ENCODE results near the gene SV2C.
"Not testable (repeated sequence)": the region's sequence is repeated elsewhere in the genome, so short reads cannot be mapped to it uniquely, and the experiment has no call there.

SV2C gene

DNA sequence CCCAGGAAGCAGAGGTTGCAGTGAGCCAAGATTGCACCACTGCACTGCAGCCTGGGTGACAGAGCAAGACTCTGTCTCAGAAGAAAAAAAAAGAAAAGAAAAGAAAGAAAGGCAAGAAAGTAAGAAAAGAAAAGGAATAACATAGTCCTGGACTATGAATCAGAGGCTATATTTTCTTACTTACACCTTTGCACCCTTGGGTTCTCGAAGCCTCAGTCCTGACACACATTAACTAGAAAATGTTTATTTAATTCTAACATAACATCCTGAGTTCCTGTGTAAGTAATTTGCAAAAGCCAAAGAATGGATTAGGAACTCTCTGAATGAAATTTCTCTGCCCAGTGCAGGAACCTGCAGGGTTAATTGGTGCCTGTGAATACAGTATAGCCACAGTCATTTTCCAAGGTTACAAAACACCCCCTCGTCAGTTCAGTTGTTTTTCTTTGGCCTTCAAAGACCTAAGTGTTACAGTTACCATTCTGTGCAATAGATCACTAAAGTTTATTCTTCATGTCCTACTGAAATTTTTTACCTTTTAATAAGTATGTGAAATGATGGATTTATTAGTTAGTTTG is 147.6 kb downstream of the SV2C start:
- TF ChIP-seq, protein P1, sequence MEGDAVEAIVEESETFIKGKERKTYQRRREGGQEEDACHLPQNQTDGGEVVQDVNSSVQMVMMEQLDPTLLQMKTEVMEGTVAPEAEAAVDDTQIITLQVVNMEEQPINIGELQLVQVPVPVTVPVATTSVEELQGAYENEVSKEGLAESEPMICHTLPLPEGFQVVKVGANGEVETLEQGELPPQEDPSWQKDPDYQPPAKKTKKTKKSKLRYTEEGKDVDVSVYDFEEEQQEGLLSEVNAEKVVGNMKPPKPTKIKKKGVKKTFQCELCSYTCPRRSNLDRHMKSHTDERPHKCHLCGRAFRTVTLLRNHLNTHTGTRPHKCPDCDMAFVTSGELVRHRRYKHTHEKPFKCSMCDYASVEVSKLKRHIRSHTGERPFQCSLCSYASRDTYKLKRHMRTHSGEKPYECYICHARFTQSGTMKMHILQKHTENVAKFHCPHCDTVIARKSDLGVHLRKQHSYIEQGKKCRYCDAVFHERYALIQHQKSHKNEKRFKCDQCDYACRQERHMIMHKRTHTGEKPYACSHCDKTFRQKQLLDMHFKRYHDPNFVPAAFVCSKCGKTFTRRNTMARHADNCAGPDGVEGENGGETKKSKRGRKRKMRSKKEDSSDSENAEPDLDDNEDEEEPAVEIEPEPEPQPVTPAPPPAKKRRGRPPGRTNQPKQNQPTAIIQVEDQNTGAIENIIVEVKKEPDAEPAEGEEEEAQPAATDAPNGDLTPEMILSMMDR (IDR thresholded peaks at IDR 0.05; ENCODE audit: control insufficient read depth, insufficient read depth, low read depth, low read length, missing control alignments), result no peak
- no peak overlapping the region for H3K4me3 ChIP-seq (ENCODE audit: control insufficient read depth, low read depth, low read length)
- DNase-seq (ENCODE audit: low read depth), result no peak

DNA sequence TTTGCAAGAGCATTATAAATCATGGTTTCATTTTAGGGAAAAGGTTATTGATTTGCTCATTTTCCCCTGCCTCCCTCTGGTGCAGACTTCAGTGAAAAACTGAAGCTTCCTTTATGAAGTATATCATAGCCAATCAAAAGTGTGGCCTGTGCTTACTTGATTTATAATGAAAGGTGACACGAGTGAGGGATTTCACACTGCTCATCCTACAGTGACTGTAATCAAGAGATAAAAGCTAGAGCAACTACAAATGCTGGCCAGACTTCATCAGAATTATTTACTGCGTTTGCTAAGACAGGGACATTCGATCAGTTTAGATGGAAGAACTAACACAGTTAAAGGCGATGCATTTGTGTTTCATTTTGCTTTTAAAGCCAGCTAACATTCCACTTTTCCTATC is 151.5 kb downstream of the SV2C start:
- no peak overlapping the region for H3K4me3 ChIP-seq (ENCODE audit: control insufficient read depth, low read depth, low read length)
- TF ChIP-seq, protein P1 (IDR thresholded peaks at IDR 0.05; ENCODE audit: control insufficient read depth, insufficient read depth, low read depth, low read length, missing control alignments), result no peak
- DNase-seq (ENCODE audit: low read depth), result no peak

DNA sequence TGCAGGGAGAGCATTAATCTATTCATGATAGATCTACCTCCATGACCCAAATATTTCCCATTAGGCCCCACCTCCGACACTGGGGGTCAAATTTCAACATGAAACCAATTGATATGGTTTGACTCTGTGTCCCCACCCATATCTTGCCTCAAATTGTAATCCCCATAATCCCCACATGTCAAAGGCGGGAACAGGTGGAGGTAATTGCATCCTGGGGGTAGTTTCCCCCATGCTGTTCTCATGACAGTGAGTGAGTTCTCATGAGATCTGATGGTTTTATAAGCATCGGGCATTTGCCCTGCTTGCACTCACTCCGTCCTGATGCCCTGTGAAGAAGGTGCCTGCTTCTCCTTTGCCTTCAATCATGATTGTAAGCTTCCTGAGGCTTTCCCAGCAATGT is 153.5 kb downstream of the SV2C start:
- H3K4me3 ChIP-seq (ENCODE audit: control insufficient read depth, low read depth, low read length), result no peak overlapping the region
- DNase-seq (ENCODE audit: low read depth), result no peak
- TF ChIP-seq, protein P1 (IDR thresholded peaks at IDR 0.05; ENCODE audit: control insufficient read depth, insufficient read depth, low read depth, low read length, missing control alignments), result no peak

DNA sequence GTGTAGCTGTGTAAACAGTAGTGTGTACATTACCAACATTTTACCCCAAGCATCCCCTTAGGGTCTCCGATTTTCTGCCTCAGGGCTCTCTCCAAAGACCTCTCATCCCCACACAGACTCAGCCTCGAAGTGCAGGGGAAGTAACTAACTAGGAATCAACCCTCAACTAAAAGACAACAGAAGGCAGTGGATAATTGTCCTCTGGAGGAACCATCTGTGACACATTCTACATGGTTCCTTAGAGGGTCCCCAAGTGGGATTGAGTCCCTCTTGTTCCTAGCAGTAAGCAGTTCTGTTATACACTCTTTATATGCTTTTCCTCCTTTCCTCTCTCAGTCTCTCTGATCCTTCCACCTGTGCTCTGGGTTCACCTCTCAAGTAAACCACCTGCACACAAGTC is 157.2 kb downstream of the SV2C start:
- TF ChIP-seq, protein P1 (IDR thresholded peaks at IDR 0.05; ENCODE audit: control insufficient read depth, insufficient read depth, low read depth, low read length, missing control alignments), result no peak
- H3K4me3 ChIP-seq (ENCODE audit: control insufficient read depth, low read depth, low read length), result no peak overlapping the region
- no peak for DNase-seq (ENCODE audit: low read depth)

DNA sequence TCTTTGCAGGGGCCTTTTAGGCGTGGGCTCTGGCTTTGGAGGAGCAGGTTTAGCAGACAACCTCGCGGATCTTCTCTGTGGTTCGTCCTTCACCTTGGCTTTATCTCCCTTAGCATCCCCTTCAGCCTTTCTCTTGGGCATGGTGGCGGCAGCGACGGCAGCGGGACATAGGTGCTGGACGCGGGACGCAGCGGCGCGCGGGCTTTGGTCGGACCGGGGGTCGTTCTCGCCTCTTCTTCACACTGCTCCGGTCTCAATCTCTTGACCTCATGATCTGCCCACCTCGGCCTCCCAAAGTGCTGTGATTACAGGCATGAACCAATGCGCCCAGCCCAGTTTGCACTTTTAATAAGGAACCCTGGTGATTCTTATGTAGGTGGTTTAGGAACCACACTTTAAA is 159.0 kb downstream of the SV2C start:
- not testable (repeated sequence) for DNase-seq (ENCODE audit: low read depth); H3K4me3 ChIP-seq (ENCODE audit: control insufficient read depth, low read depth, low read length)

DNA sequence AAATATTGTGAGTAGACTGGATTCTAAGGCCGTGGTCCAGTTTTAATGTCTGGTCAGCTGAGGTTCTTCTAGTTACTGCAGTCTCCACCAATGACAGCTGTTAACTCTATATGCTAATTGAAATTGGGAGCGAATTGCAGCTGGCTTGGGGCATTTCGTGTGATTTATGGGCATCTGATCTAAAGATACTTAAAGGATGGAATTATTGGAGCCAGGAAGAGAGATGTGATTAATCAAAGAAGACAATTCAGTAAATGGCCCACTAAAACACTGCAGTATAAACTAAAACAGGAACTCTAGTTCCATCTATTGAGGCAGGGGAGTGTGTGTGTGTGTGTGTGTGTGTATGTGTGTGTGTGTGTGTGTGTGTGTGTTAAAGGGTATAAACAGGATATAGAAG is 162.4 kb downstream of the SV2C start:
- H3K4me3 ChIP-seq (ENCODE audit: control insufficient read depth, low read depth, low read length), result no peak overlapping the region
- DNase-seq (ENCODE audit: low read depth), result no peak
- TF ChIP-seq, protein P1 (IDR thresholded peaks at IDR 0.05; ENCODE audit: control insufficient read depth, insufficient read depth, low read depth, low read length, missing control alignments), result no peak

DNA sequence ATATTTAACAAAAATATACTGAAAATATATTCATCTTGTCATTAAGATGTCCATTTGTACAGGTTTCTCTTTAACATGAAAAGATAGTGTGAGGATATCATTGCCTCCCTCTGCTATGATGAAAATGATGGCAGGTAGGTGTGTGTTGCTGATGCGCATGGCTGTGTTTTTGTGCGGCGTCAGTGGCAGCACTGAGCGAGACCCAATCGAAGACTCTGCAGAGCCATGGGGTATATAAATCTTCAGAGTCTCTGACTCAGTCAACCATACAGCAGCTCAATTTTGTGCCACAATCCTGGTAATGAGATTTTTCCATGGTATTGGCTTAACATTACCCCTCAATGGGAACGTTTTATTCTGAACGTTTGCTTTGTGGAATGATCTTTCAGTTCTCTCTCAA is 166.4 kb downstream of the SV2C start:
- H3K4me3 ChIP-seq (ENCODE audit: control insufficient read depth, low read depth, low read length), result no peak overlapping the region
- no peak for DNase-seq (ENCODE audit: low read depth)
- TF ChIP-seq, protein P1 (IDR thresholded peaks at IDR 0.05; ENCODE audit: control insufficient read depth, insufficient read depth, low read depth, low read length, missing control alignments), result no peak
